ENCODE results near the gene SNAI3. TPM values are rescaled to one million over a fixed set of nuclear protein-coding genes. Genes with fewer than 3 reads are reported as not detected.

SNAI3 gene
- total and polyA plus RNA-seq, 10 donors, result 4.8 to 7.8 (median 6.4) TPM

DNA sequence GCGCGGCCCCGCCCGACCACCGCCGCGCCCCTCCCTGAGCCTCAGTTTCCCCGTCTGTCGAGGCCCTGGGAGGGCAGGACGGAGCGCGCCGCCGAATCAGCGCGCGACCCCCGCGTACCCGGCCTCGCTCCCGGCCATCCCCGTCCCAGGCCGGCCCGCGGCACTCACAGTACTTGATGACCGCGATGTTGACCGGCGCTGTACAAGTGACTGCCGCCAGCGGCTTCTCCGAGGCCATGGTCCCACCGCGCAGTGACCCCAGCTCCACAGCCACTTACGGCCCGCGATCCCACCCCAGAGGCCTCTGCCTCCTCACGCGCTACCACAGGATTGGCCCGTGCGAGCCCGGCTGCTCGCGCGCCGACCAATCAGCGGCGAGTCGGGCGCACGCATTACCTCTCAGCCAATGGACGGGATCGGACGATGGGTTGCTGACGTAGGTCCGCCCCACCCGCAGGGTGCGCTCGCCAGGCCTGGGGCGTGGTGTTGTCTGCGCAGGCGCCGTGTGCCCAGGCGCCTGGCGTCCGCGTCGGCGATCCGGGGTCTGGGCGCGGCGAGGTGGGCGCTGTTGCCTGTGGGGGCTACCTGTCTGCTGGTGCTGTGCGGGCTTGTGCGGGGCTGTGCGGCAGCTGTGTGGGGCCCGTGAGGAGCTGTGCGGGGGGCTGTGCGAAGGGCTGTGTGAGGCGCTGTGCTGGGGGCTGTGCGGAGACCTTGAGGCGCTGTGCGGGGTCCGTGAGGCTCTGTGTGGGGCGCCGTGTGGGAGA, 23.3 kb downstream of the SNAI3 start, which contains the start of gene MVD:
MVD (minus strand) TSS at position 249 of the 764 bp plus-strand sequence; CDS start at position 238, 11 bp downstream.
- peaks cover 0 to 12% (median 2%) of the 10 kb centered on the region in 6 donors for H3K36me3 ChIP-seq
- WGBS, 5 donors, result 0 to 1% (median 0%) methylated on average over 28 to 88 of the region's 88 CpGs
- H3K4me1 ChIP-seq, result peaks cover 16 to 52% (median 36%) of the 10 kb centered on the region in 6 donors
- intact Hi-C loops (cut with DNase I; ENCODE audit: low total_unique reads), result no loop called here
- peak within 1 kb of the TSS; percentile 51 to 95 (median 84) for H3K4me3 ChIP-seq
- DNase-seq, result peak; percentile 97
- TF ChIP-seq, protein P1, sequence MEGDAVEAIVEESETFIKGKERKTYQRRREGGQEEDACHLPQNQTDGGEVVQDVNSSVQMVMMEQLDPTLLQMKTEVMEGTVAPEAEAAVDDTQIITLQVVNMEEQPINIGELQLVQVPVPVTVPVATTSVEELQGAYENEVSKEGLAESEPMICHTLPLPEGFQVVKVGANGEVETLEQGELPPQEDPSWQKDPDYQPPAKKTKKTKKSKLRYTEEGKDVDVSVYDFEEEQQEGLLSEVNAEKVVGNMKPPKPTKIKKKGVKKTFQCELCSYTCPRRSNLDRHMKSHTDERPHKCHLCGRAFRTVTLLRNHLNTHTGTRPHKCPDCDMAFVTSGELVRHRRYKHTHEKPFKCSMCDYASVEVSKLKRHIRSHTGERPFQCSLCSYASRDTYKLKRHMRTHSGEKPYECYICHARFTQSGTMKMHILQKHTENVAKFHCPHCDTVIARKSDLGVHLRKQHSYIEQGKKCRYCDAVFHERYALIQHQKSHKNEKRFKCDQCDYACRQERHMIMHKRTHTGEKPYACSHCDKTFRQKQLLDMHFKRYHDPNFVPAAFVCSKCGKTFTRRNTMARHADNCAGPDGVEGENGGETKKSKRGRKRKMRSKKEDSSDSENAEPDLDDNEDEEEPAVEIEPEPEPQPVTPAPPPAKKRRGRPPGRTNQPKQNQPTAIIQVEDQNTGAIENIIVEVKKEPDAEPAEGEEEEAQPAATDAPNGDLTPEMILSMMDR (IDR thresholded peaks at IDR 0.05 in 8 of 11, conservative IDR thresholded peaks at IDR 0.05 in 3 of 11), result peak in 1 of 11 experiments; percentile 55
- peak; percentile 94 to 97 (median 96) for TF ChIP-seq POLR2AphosphoS5 (IDR thresholded peaks at IDR 0.05)
- peak in 1 of 3 donors; percentile 76 for TF ChIP-seq POLR2A (IDR thresholded peaks at IDR 0.05)
- no peaks in the 10 kb centered on the region for H3K27me3 ChIP-seq (replicated peaks in 1 of 7)
- no peaks in the 10 kb centered on the region for H3K9me3 ChIP-seq
- H3K27ac ChIP-seq, result peak within 1 kb of the TSS; percentile 77 to 97 (median 90)

DNA sequence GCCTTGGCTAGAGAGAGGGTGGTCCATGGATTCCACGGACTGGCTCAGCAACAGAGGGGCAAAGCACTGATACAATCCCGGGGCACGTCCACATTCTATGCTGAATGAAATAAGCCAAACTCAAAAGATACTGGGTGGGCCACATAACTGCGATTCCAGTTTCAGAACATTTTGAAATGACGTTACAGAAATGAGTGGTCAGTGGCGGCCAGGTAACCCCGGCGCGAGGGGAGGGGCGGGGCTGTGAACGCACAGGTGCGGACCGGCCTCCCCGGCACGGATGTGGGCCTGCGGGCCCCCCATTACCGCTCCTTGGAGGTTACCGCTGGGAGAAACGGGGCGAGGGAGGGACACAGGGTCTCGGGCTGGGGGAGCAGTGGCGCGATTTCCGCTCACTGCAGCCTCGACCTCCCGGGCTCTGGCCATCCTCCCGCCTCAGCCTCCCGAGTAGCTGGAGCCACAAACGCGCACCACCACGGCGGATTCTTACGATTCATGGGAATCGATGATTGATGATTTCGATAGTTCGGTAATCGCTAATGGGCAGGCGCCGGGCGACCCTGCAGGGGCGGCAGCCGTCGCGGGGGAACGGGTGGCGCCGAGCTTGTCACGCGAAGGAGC, 24.0 kb downstream of the SNAI3 start:
- no peaks in the 10 kb centered on the region for H3K27me3 ChIP-seq (replicated peaks in 1 of 7)
- peaks cover 0 to 19% (median 5%) of the 10 kb centered on the region in 6 donors for H3K36me3 ChIP-seq
- H3K4me1 ChIP-seq, result peaks cover 16 to 52% (median 36%) of the 10 kb centered on the region in 6 donors
- intact Hi-C loops (cut with DNase I; ENCODE audit: low total_unique reads), result no loop called here
- TF ChIP-seq POLR2AphosphoS5 (IDR thresholded peaks at IDR 0.05) (no peak), POLR2A (IDR thresholded peaks at IDR 0.05) (no peak)
- TF ChIP-seq, protein P1 (IDR thresholded peaks at IDR 0.05 in 8 of 11, conservative IDR thresholded peaks at IDR 0.05 in 3 of 11), result no peak
- peak overlapping the region; percentile 77 to 97 (median 90) for H3K27ac ChIP-seq
- 2 to 3% (median 3%) methylated on average over 34 to 49 of the region's 49 CpGs for WGBS, 5 donors
- DNase-seq, result no peak
- no peaks in the 10 kb centered on the region for H3K9me3 ChIP-seq
- H3K4me3 ChIP-seq, result peak overlapping the region; percentile 51 to 95 (median 84)

DNA sequence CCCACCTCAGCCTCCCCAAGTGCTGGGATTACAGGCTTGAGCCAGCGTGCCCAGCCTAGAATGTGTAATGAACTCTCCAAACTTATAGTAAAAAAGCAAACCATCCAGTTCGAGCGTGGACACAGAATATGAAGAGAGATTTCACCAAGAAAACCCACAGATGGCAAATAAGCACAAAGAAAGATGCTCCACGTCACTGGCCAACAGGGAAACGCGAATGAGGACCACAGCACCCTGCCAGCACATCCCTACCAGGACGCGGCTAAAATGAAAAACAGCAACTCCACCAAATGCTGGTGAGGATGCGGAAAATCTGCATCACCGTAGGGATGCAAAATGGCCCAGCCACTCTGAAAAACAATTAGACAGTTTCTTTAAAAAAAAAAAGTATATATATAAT, 24.8 kb downstream of the SNAI3 start:
- no peak overlapping the region for H3K4me3 ChIP-seq
- intact Hi-C loops (cut with DNase I; ENCODE audit: low total_unique reads), result no loop called here
- no peak for DNase-seq
- H3K27me3 ChIP-seq (replicated peaks in 1 of 7), result no peaks in the 10 kb centered on the region
- peaks cover 16 to 52% (median 36%) of the 10 kb centered on the region in 6 donors for H3K4me1 ChIP-seq
- peaks cover 0 to 27% (median 11%) of the 10 kb centered on the region in 6 donors for H3K36me3 ChIP-seq
- no peaks in the 10 kb centered on the region for H3K9me3 ChIP-seq
- no peak overlapping the region for H3K27ac ChIP-seq
- 84 to 95% (median 92%) methylated on average over 10 of the region's 10 CpGs for WGBS, 5 donors
- TF ChIP-seq POLR2A (IDR thresholded peaks at IDR 0.05) (no peak), POLR2AphosphoS5 (IDR thresholded peaks at IDR 0.05) (no peak)
- TF ChIP-seq, protein P1 (IDR thresholded peaks at IDR 0.05 in 8 of 11, conservative IDR thresholded peaks at IDR 0.05 in 3 of 11), result no peak

DNA sequence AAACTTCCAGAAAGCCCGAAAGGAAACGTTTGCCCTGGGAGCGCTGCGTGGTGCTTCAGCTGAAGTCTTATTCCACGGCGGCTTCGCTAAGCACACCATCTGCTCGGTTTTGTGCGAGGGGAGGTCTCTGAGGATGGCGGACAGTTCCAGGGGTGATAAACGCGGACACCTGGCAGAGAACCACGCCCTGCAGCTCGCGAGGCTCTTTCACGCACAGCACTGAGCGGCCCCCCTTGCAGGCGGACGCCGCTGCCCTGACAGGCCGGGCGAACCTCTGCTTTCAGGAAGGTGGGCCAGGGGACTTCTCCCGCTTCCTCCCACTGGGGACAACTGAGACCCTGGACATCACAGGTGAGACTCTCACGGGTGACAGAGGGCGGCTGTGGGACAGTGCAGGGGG, 27.1 kb downstream of the SNAI3 start:
- no peaks in the 10 kb centered on the region for H3K27me3 ChIP-seq (replicated peaks in 1 of 7)
- H3K9me3 ChIP-seq, result no peaks in the 10 kb centered on the region
- TF ChIP-seq, protein P1 (IDR thresholded peaks at IDR 0.05 in 8 of 11, conservative IDR thresholded peaks at IDR 0.05 in 3 of 11), result no peak
- TF ChIP-seq POLR2AphosphoS5 (IDR thresholded peaks at IDR 0.05) (no peak), POLR2A (IDR thresholded peaks at IDR 0.05) (no peak)
- DNase-seq, result no peak
- WGBS, 5 donors, result 93 to 97% (median 95%) methylated on average over 16 to 25 of the region's 25 CpGs
- H3K27ac ChIP-seq, result no peak overlapping the region
- no peak overlapping the region for H3K4me3 ChIP-seq
- H3K36me3 ChIP-seq, result peaks cover 0 to 50% (median 28%) of the 10 kb centered on the region in 6 donors
- intact Hi-C loops (cut with DNase I; ENCODE audit: low total_unique reads), result loop anchor here (10.0 kb wide), 1 partner anchor 46 kb away; the partner anchor contains the start of genes CTU2 and RNF166
- peaks cover 10 to 37% (median 21%) of the 10 kb centered on the region in 6 donors for H3K4me1 ChIP-seq

All from spleen (tissue), 11 donors.